Activated CD8-positive, alpha-beta memory T cell treated with anti-CD3 and anti-CD28 coated beads, Interleukin-2, amount 50 U/mL, for 48 hours (primary cell): ENCODE data around the gene LRRC3C.

ENCODE experiments used
- DNase-seq: peaks from one replicate; pipeline ENCODE4 v3.0.0-alpha.2; 2020

LRRC3C gene

GRCh38 chr17:39980351-39981206, 53.0 kb downstream of the LRRC3C start, which contains the start of gene PSMD3:
TSS of gene PSMD3 (plus strand) at chr17:39980807. CDS start at chr17:39980971, 164 bp downstream.
- DNase-seq, result peak; percentile 98

GRCh38 chr17:39981207-39981741, 53.7 kb downstream of the LRRC3C start:
- DNase-seq, result no peak

- no peak for DNase-seq
These were observed 54.3 kb downstream of the LRRC3C start for GRCh38 chr17:39981766-39982375.

- DNase-seq, result no peak
These were observed 60.8 kb downstream of the LRRC3C start for GRCh38 chr17:39988206-39988810.

- no peak for DNase-seq
These were observed 66.9 kb downstream of the LRRC3C start for GRCh38 chr17:39994448-39994847.
